NCI-H128 (cell line): ENCODE results near the gene CDH19.

ENCODE experiments used
- DNase-seq: peaks from one replicate; lab custom pipeline; 2025; ENCODE audit not compliant: unreplicated experiment; lab: John Stamatoyannopoulos, UW

Gene CDH19

GRCh38 chr18:66603941-66604627 lies at the start of gene CDH19:
Gene CDH19 (minus strand): TSS chr18:66604090. CDS start chr18:66572204, 31,886 bp downstream.
- DNase-seq, result no peak

GRCh38 chr18:66647671-66648070 lies 43.8 kb upstream of the CDH19 start:
- DNase-seq, result no peak

GRCh38 chr18:66646609-66647008 lies 42.7 kb upstream of the CDH19 start:
- DNase-seq, result no peak

- no peak for DNase-seq
Observed at GRCh38 chr18:66645983-66646382, 42.1 kb upstream of the CDH19 start.

- DNase-seq, result no peak
Observed at GRCh38 chr18:66641056-66641455, 37.2 kb upstream of the CDH19 start.

GRCh38 chr18:66640431-66640830 lies 36.5 kb upstream of the CDH19 start:
- DNase-seq, result no peak

- no peak for DNase-seq
Observed at GRCh38 chr18:66638856-66639629, 35.2 kb upstream of the CDH19 start.

- DNase-seq, result no peak
Observed at GRCh38 chr18:66635342-66635741, 31.5 kb upstream of the CDH19 start.

- no peak for DNase-seq
Observed at GRCh38 chr18:66632756-66633155, 28.9 kb upstream of the CDH19 start.

GRCh38 chr18:66630831-66631230 lies 26.9 kb upstream of the CDH19 start:
- DNase-seq, result no peak

GRCh38 chr18:66623821-66624220 lies 19.9 kb upstream of the CDH19 start:
- DNase-seq, result no peak

GRCh38 chr18:66621816-66622576 lies 18.1 kb upstream of the CDH19 start:
- DNase-seq, result no peak

- no peak for DNase-seq
Observed at GRCh38 chr18:66616523-66616983, 12.7 kb upstream of the CDH19 start.

GRCh38 chr18:66615176-66615575 lies 11.3 kb upstream of the CDH19 start:
- DNase-seq, result no peak

- DNase-seq, result no peak
Observed at GRCh38 chr18:66607632-66608031, 3.7 kb upstream of the CDH19 start.

GRCh38 chr18:66601649-66602048 lies 2.2 kb downstream of the CDH19 start:
- no peak for DNase-seq

- DNase-seq, result no peak
Observed at GRCh38 chr18:66599190-66599589, 4.7 kb downstream of the CDH19 start.

- no peak for DNase-seq
Observed at GRCh38 chr18:66587430-66587829, 16.5 kb downstream of the CDH19 start.

GRCh38 chr18:66582211-66582610 lies 21.7 kb downstream of the CDH19 start:
- no peak for DNase-seq

GRCh38 chr18:66575263-66575662 lies 28.6 kb downstream of the CDH19 start:
- no peak for DNase-seq

- DNase-seq, result no peak
Observed at GRCh38 chr18:66571845-66572244, 32.0 kb downstream of the CDH19 start.

GRCh38 chr18:66566616-66567015 lies 37.3 kb downstream of the CDH19 start:
- DNase-seq, result no peak
